Amniotic stem cell (primary cell): ENCODE measurements around the gene KCTD7.
"Not testable (repeated sequence)": the region's sequence is repeated elsewhere in the genome, so short reads cannot be mapped to it uniquely, and the experiment has no call there.

Experiments
- DNase-seq: peaks from one replicate; lab custom pipeline; 2025; lab: John Stamatoyannopoulos, UW

The KCTD7 gene

GRCh38 chr7:66682350-66683093, 53.8 kb downstream of the KCTD7 start:
- no peak for DNase-seq

- peak; percentile 18 for DNase-seq
Observed at GRCh38 chr7:66683094-66683769, 54.6 kb downstream of the KCTD7 start.

- DNase-seq = no peak
Observed at GRCh38 chr7:66683770-66684123, 55.1 kb downstream of the KCTD7 start.

GRCh38 chr7:66685663-66686062, 57.0 kb downstream of the KCTD7 start:
- not testable (repeated sequence) for DNase-seq

GRCh38 chr7:66687186-66687585, 58.5 kb downstream of the KCTD7 start:
- no peak for DNase-seq

GRCh38 chr7:66687672-66688071, 59.0 kb downstream of the KCTD7 start:
- not testable (repeated sequence) for DNase-seq

GRCh38 chr7:66689081-66689480, 60.4 kb downstream of the KCTD7 start:
- no peak for DNase-seq

GRCh38 chr7:66693331-66693730, 64.7 kb downstream of the KCTD7 start:
- DNase-seq = no peak
